CD4-positive, alpha-beta T cell (primary cell): ENCODE results near the gene MDM4. TPM values are rescaled to one million over a fixed set of nuclear protein-coding genes. Genes with fewer than 3 reads are reported as not detected.

Source experiments
- ATAC-seq: fragments of 200-7000 bp; cut with Tn5 transposase; one replicate; pipeline ENCODE4 v1.10.0; 2022; ENCODE audit warnings: mild to moderate bottlenecking; ENCODE audit not compliant: poor library complexity
- CTCF ChIA-PET: fragments of 350-600 bp; sonication (Branson Sonifier 250); formaldehyde crosslinking; loops from one replicate; lab custom pipeline; 2021; ENCODE audit warnings: antibody characterized with exemption, inconsistent platforms; lab: Charles Lee
- POLR2A ChIA-PET: fragments of 350-600 bp; sonication (Branson Sonifier 250); formaldehyde crosslinking; loops from one replicate; lab custom pipeline; 2021; ENCODE audit warnings: antibody characterized with exemption, inconsistent platforms; lab: Charles Lee
- DNase-seq, 14 experiments: peaks; one replicate each; pipeline ENCODE4 v3.0.0-alpha.2; 2013 to 2020; ENCODE audit warnings: mixed read lengths in 2 of 14
- H3K27ac ChIP-seq, 2 donors: one replicate each; pipeline versions ENCODE4 v1.5.1 to v1.7.0; 2013; ENCODE audit warnings: low read length in 2 of 2, low read depth in 1 of 2, mild to moderate bottlenecking in 1 of 2
- H3K27me3 ChIP-seq, 2 experiments: 1 replicate in 1 of 2; 2 replicates in 1 of 2; pipeline versions ENCODE4 v1.6.1 to v1.7.0; 2013; ENCODE audit warnings: low read length in 2 of 2, control low read depth in 1 of 2, mild to moderate bottlenecking in 1 of 2, moderate library complexity in 1 of 2; ENCODE audit not compliant: insufficient read depth in 2 of 2, control insufficient read depth in 1 of 2
- H3K36me3 ChIP-seq: one replicate; pipeline ENCODE4 v1.6.1; 2013; ENCODE audit warnings: low read length, control low read depth; ENCODE audit not compliant: insufficient read depth
- H3K4me1 ChIP-seq: one replicate; pipeline ENCODE4 v1.6.1; 2013; ENCODE audit warnings: low read length, control low read depth; ENCODE audit not compliant: insufficient read depth
- H3K4me3 ChIP-seq: one replicate; pipeline ENCODE4 v1.5.1; 2013; ENCODE audit warnings: mild to moderate bottlenecking, low read length, moderate library complexity
- H3K9me3 ChIP-seq, 2 experiments: 1 replicate in 1 of 2; 2 replicates in 1 of 2; pipeline versions ENCODE4 v1.6.1 to v1.7.0; 2013; ENCODE audit warnings: low read length in 2 of 2, mild to moderate bottlenecking in 2 of 2, control low read depth in 1 of 2, moderate library complexity in 1 of 2; ENCODE audit not compliant: control insufficient read depth in 1 of 2, insufficient read depth in 1 of 2
- H3K27ac Mint-ChIP-seq: one replicate; pipeline ENCODE4 v1.8.0; 2020; ENCODE audit warnings: mixed read lengths
- H3K27me3 Mint-ChIP-seq: one replicate; pipeline ENCODE4 v1.8.0; 2021; ENCODE audit warnings: mixed read lengths
- H3K36me3 Mint-ChIP-seq: one replicate; pipeline ENCODE4 v1.8.0; 2021; ENCODE audit warnings: low read depth, mixed read lengths
- H3K4me1 Mint-ChIP-seq: one replicate; pipeline ENCODE4 v1.8.0; 2021; ENCODE audit warnings: low read depth, mixed read lengths
- H3K4me3 Mint-ChIP-seq: one replicate; pipeline ENCODE4 v1.8.0; 2020; ENCODE audit warnings: mild to moderate bottlenecking, mixed read lengths
- H3K9me3 Mint-ChIP-seq: one replicate; pipeline ENCODE4 v1.8.0; 2020; ENCODE audit warnings: mixed read lengths
- CTCF ChIP-seq: fragments of 200-600 bp; IDR thresholded peaks from one replicate; pipeline ENCODE4 v1.8.0; 2022; ENCODE audit warnings: antibody characterized with exemption, mild to moderate bottlenecking
- intact Hi-C, 2 experiments: fragments of 100-400 bp; cut with DNase I in 1 of 2; cut with micrococcal nuclease in 1 of 2; formaldehyde crosslinking; loops; one replicate each; pipeline versions ENCODE4 v1.15.1 to v1.9.0; 2023 to 2025; cut with DNase I, micrococcal nuclease
- total RNA-seq, 174 experiments: library from RNA in 2 of 174; stranded (reverse) in 2 of 174; gene quantifications; one replicate each; pipeline ENCODE4 v1.2.3 and lab custom pipeline; 2021 to 2026

Gene MDM4
- total RNA-seq, 2 experiments from 2014 or later = 260 to 266 TPM

GRCh38 chr1:204541626-204542025, 25.4 kb downstream of the MDM4 start:
- H3K4me1 ChIP-seq = peaks cover 28% of the 10 kb centered on the region
- no peaks in the 10 kb centered on the region for H3K9me3 ChIP-seq
- peak overlapping the region; percentile 84 for H3K27ac Mint-ChIP-seq
- no peaks in the 10 kb centered on the region for H3K27me3 Mint-ChIP-seq
- ChIA-PET CTCF (no interaction called here), POLR2A (interaction anchor here (1.3 kb wide), 1 partner anchor 13 kb away, joined by 3 read pairs; no protein-coding TSS in a partner anchor)
- peaks cover 59% of the 10 kb centered on the region for H3K4me1 Mint-ChIP-seq
- H3K4me3 ChIP-seq = no peak overlapping the region
- DNase-seq (no peak), ATAC-seq (no peak)
- TF ChIP-seq CTCF = no peak
- no peak overlapping the region for H3K4me3 Mint-ChIP-seq
- H3K9me3 Mint-ChIP-seq = no peaks in the 10 kb centered on the region
- peaks cover 81% of the 10 kb centered on the region for H3K36me3 ChIP-seq
- H3K27me3 ChIP-seq = no peaks in the 10 kb centered on the region
- peaks cover 97% of the 10 kb centered on the region for H3K36me3 Mint-ChIP-seq
- intact Hi-C loops = loop anchor here (2.0 to 5.0 kb wide), 3 partner anchors 17 to 49 kb away; partner anchors contain the start of gene PIK3C2B (in 1 of the 2)
- H3K27ac ChIP-seq = no peak overlapping the region

GRCh38 chr1:204544321-204544720, 28.1 kb downstream of the MDM4 start:
- H3K27me3 Mint-ChIP-seq = no peaks in the 10 kb centered on the region
- peaks cover 63% of the 10 kb centered on the region for H3K4me1 Mint-ChIP-seq
- no peak for TF ChIP-seq CTCF
- H3K9me3 Mint-ChIP-seq = no peaks in the 10 kb centered on the region
- no peaks in the 10 kb centered on the region for H3K9me3 ChIP-seq
- no peak overlapping the region for H3K4me3 ChIP-seq
- no peaks in the 10 kb centered on the region for H3K27me3 ChIP-seq
- peak overlapping the region; percentile 41 to 65 for H3K27ac ChIP-seq
- H3K4me3 Mint-ChIP-seq = peak overlapping the region; percentile 49
- ChIA-PET CTCF (interaction anchor here (0.5 to 2.2 kb wide), 7 partner anchors 14 to 31 kb away, joined by 3 to 8 read pairs (median 3); partner anchors contain the start of gene MDM4), POLR2A (interaction anchor here (0.5 to 5.8 kb wide), 10 partner anchors 15 to 263 kb away, joined by 3 to 83 read pairs (median 9); partner anchors contain the start of genes MDM4 and PIK3C2B)
- peak overlapping the region; percentile 84 for H3K27ac Mint-ChIP-seq
- H3K36me3 ChIP-seq = peaks cover 84% of the 10 kb centered on the region
- peaks cover 28% of the 10 kb centered on the region for H3K4me1 ChIP-seq
- DNase-seq (peak in 3 of 14 experiments; percentile 70 to 84 (median 75)), ATAC-seq (peak; percentile 94)
- intact Hi-C loops = loop anchor here (1.0 to 5.0 kb wide), 6 partner anchors 19 to 52 kb away; partner anchors contain the start of gene PIK3C2B (in 1 of the 2)
- peaks cover 97% of the 10 kb centered on the region for H3K36me3 Mint-ChIP-seq

GRCh38 chr1:204545202-204545601, 29.0 kb downstream of the MDM4 start:
- intact Hi-C loops = loop anchor here (2.0 to 5.0 kb wide), 3 partner anchors 24 to 98 kb away; no protein-coding TSS in a partner anchor
- peaks cover 97% of the 10 kb centered on the region for H3K36me3 Mint-ChIP-seq
- TF ChIP-seq CTCF = no peak
- H3K4me3 ChIP-seq = no peak overlapping the region
- DNase-seq (no peak), ATAC-seq (no peak)
- H3K36me3 ChIP-seq = peaks cover 84% of the 10 kb centered on the region
- ChIA-PET POLR2A (interaction anchor here (0.8 to 5.8 kb wide), 10 partner anchors 14 to 262 kb away, joined by 3 to 83 read pairs (median 9); partner anchors contain the start of genes MDM4 and PIK3C2B), CTCF (interaction anchor here (0.7 to 2.7 kb wide), 8 partner anchors 20 to 98 kb away, joined by 3 to 8 read pairs (median 4); partner anchors contain the start of gene MDM4)
- H3K9me3 Mint-ChIP-seq = no peaks in the 10 kb centered on the region
- no peaks in the 10 kb centered on the region for H3K9me3 ChIP-seq
- no peaks in the 10 kb centered on the region for H3K27me3 ChIP-seq
- H3K27ac ChIP-seq = peak overlapping the region; percentile 43 to 65
- H3K27me3 Mint-ChIP-seq = no peaks in the 10 kb centered on the region
- H3K4me1 Mint-ChIP-seq = peaks cover 63% of the 10 kb centered on the region
- peaks cover 28% of the 10 kb centered on the region for H3K4me1 ChIP-seq
- peak overlapping the region; percentile 84 for H3K27ac Mint-ChIP-seq
- H3K4me3 Mint-ChIP-seq = peak overlapping the region; percentile 32
